K562 (cell line): ENCODE data around the gene MAP2K7. TPM values are rescaled to one million over a fixed set of nuclear protein-coding genes. Genes with fewer than 3 reads are reported as not detected.

Source experiments
- BRF2 ChIP-seq: IDR thresholded peaks from 3 replicates; pipeline ENCODE4 v1.6.1; 2011; ENCODE audit warnings: borderline replicate concordance, mild to moderate bottlenecking; ENCODE audit not compliant: insufficient read length, insufficient read depth
- EP400 ChIP-seq: fragments of 450-650 bp; IDR thresholded peaks from 2 replicates; pipeline ENCODE4 v1.6.1; 2017; ENCODE audit warnings: antibody characterized with exemption, mild to moderate bottlenecking, moderate library complexity
- HDGF ChIP-seq: fragments of 450-650 bp; IDR thresholded peaks from 2 replicates; pipeline ENCODE4 v1.6.1; 2016
- MGA ChIP-seq: fragments of 450-650 bp; IDR thresholded peaks from 2 replicates; pipeline ENCODE4 v1.6.1; 2016; ENCODE audit warnings: mild to moderate bottlenecking, moderate library complexity
- NONO ChIP-seq, 2 experiments: fragments of 200-400 bp in 1 of 2; fragments of 450-650 bp in 1 of 2; formaldehyde crosslinking in 1 of 2; IDR thresholded peaks; 2 replicates each; pipeline ENCODE4 v1.6.1; 2017; ENCODE audit warnings: low read depth in 2 of 2, mild to moderate bottlenecking in 2 of 2, moderate library complexity in 2 of 2, low read length in 1 of 2
- TFE3 ChIP-seq: fragments of 450-650 bp; formaldehyde crosslinking; IDR thresholded peaks from 2 replicates; pipeline ENCODE4 v1.4.0; 2020; ENCODE audit warnings: mild to moderate bottlenecking, mixed read lengths
- TRIM24 ChIP-seq, 2 experiments: fragments of 450-650 bp; IDR thresholded peaks; 2 replicates each; pipeline ENCODE4 v1.6.1; 2016
- ZBTB49 ChIP-seq: sonication (generic); formaldehyde crosslinking; IDR thresholded peaks from 2 replicates; pipeline ENCODE4 v1.8.0; 2022; ENCODE audit warnings: missing genetic modification reagents, mild to moderate bottlenecking, borderline replicate concordance
- ZNF23 ChIP-seq: fragments of 250-450 bp; sonication (Bioruptor Pico); IDR thresholded peaks from 2 replicates; pipeline ENCODE4 v1.4.0; 2020; ENCODE audit warnings: mild to moderate bottlenecking
- ZNF311 ChIP-seq: fragments of 250-450 bp; sonication (Bioruptor Pico); IDR thresholded peaks from 2 replicates; pipeline ENCODE4 v1.4.0; 2020; ENCODE audit warnings: mild to moderate bottlenecking, moderate library complexity
- polyA plus RNA-seq, 8 experiments: library from polyadenylated mRNA; depleted of rRNA in 4 of 8; stranded (reverse) in 5 of 8; unstranded in 3 of 8; fragments of >200 nt; fragmentation: Nextera tagmentation in 2 of 8; fragmentation: Illumina TruSeq in 1 of 8; extraction: Ambion mirVana in 2 of 8; extraction: Trizol in 1 of 8; gene quantifications; 2 replicates each; pipeline versions ENCODE4 v1.2.1 to v1.2.3, GENCODE V29; 2011 to 2014; ENCODE audit warnings: inconsistent platforms in 1 of 8, missing spikeins in 1 of 8
- total RNA-seq, 7 experiments: library from RNA; depleted of rRNA in 6 of 7; stranded (reverse); fragments of >200 nt in 6 of 7; fragmentation: Illumina TruSeq in 2 of 7; extraction: Trizol in 2 of 7; gene quantifications; 2 replicates each; pipeline versions ENCODE4 v1.2.1 to v1.2.3, GENCODE V29; 2011 to 2021; ENCODE audit warnings: low replicate concordance in 1 of 7

MAP2K7 gene
- total and polyA plus RNA-seq, 9 of the 15 experiments (the other 6 are each of a cell fraction or from before 2014, with no cell fraction given): 0.51 to 45.8 (median 14.1) TPM

- peak; percentile 66 for TF ChIP-seq MGA
- no peak for TF ChIP-seq ZBTB49 (CRISPR knock-in tag)
- no peak for TF ChIP-seq BRF2
- no peak for TF ChIP-seq TRIM24 (IDR thresholded peaks at IDR 0.05)
- no peak for TF ChIP-seq ZNF311 (CRISPR knock-in tag)
- TF ChIP-seq ZNF23 (CRISPR knock-in tag): no peak
- TF ChIP-seq HDGF: peak; percentile 72; the same call in 1 of the 2 replicates
- TF ChIP-seq NONO (IDR thresholded peaks at IDR 0.05; ENCODE audit: low read depth in 2 of 2, low read length in 1 of 2): no peak
- peak; percentile 47; the same call in 1 of the 2 replicates for TF ChIP-seq EP400
- no peak for TF ChIP-seq TFE3 (CRISPR knock-in tag)
These were observed 17.0 kb downstream of the MAP2K7 start (continued) for GRCh38 chr19:7920519-7921301.
